ENCODE data around the gene COMMD9. TPM values are rescaled to one million over a fixed set of nuclear protein-coding genes. Genes with fewer than 3 reads are reported as not detected.

Gene COMMD9
- total and polyA plus RNA-seq, 2 donors (not counting 1 experiment from before 2014, with no cell fraction given) = 41.3 to 47.4 TPM

GRCh38 chr11:36228689-36229088, 60.5 kb downstream of the COMMD9 start:
- ATAC-seq (ENCODE audit: low read depth) (no peak), DNase-seq (no peak)
- Histone ChIP-seq H3K79me2 (ENCODE audit: control insufficient read depth, insufficient read depth, low read length) (no peaks in the 10 kb centered on the region), H3K4me1 (ENCODE audit: control insufficient read depth in 2 of 2, insufficient read depth in 2 of 2, low read length in 2 of 2) (no peaks in the 10 kb centered on the region), H2AFZ (ENCODE audit: insufficient read depth, low read depth, low read length, poor library complexity, severe bottlenecking) (no peak overlapping the region), H3K4me3 (ENCODE audit: control extremely low read depth in 1 of 5, extremely low read depth in 1 of 5, insufficient read depth in 1 of 5, low read depth in 2 of 5, low read length in 4 of 5) (no peak overlapping the region), H3K36me3 (replicated peaks in 1 of 2; ENCODE audit: control extremely low read depth in 1 of 2, control insufficient read depth in 1 of 2, extremely low read depth in 1 of 2, insufficient read depth in 2 of 2, low read length in 1 of 2) (no peaks in the 10 kb centered on the region), H3K9me3 (ENCODE audit: control extremely low read depth in 1 of 3, control insufficient read depth in 2 of 3, insufficient read depth in 1 of 3, low read length in 2 of 3) (no peaks in the 10 kb centered on the region), H4K20me1 (ENCODE audit: control insufficient read depth, insufficient read depth, low read length, poor library complexity, severe bottlenecking) (no peaks in the 10 kb centered on the region), H3K27me3 (replicated peaks in 1 of 4; ENCODE audit: control extremely low read depth in 1 of 4, control insufficient read depth in 3 of 4, insufficient read depth in 4 of 4, low read length in 3 of 4) (peaks cover 0 to 4% (median 0%) of the 10 kb centered on the region in 4 experiments), H3K27ac (ENCODE audit: low read length in 2 of 2) (no peak overlapping the region), H3K4me2 (replicated peaks; ENCODE audit: low read depth, low read length, poor library complexity, severe bottlenecking) (no peak overlapping the region), H3K9ac (ENCODE audit: low read length) (no peak overlapping the region)
- intact Hi-C loops (cut with micrococcal nuclease) = no loop called here
- no peaks in the 10 kb centered on the region for H3K4me1 Mint-ChIP-seq
- WGBS (ENCODE audit: insufficient coverage) = 87% methylated on average over 5 of the region's 8 CpGs
- no peaks in the 10 kb centered on the region for H3K9me3 Mint-ChIP-seq (ENCODE audit: insufficient read depth)
- no peak overlapping the region for H3K27ac Mint-ChIP-seq
- POLR2A ChIA-PET = no interaction called here
- CTCF ChIA-PET = no interaction called here
- H3K4me3 Mint-ChIP-seq = no peak overlapping the region
- TF ChIP-seq EZH2 (IDR thresholded peaks at IDR 0.05; ENCODE audit: borderline replicate concordance, insufficient read depth, low read depth, low read length, poor library complexity, severe bottlenecking) = no peak
- no peak for TF ChIP-seq CTCF (IDR thresholded peaks at IDR 0.05)
- peaks cover 7% of the 10 kb centered on the region for H3K27me3 Mint-ChIP-seq

- Histone ChIP-seq H4K20me1 (ENCODE audit: control insufficient read depth, insufficient read depth, low read length, poor library complexity, severe bottlenecking) (no peaks in the 10 kb centered on the region), H3K36me3 (replicated peaks in 1 of 2; ENCODE audit: control extremely low read depth in 1 of 2, control insufficient read depth in 1 of 2, extremely low read depth in 1 of 2, insufficient read depth in 2 of 2, low read length in 1 of 2) (no peaks in the 10 kb centered on the region), H3K79me2 (ENCODE audit: control insufficient read depth, insufficient read depth, low read length) (no peaks in the 10 kb centered on the region), H3K4me2 (replicated peaks; ENCODE audit: low read depth, low read length, poor library complexity, severe bottlenecking) (no peak overlapping the region), H3K27me3 (replicated peaks in 1 of 4; ENCODE audit: control extremely low read depth in 1 of 4, control insufficient read depth in 3 of 4, insufficient read depth in 4 of 4, low read length in 3 of 4) (peaks cover 0 to 4% (median 0%) of the 10 kb centered on the region in 4 experiments), H2AFZ (ENCODE audit: insufficient read depth, low read depth, low read length, poor library complexity, severe bottlenecking) (no peak overlapping the region), H3K9ac (ENCODE audit: low read length) (no peak overlapping the region), H3K4me3 (ENCODE audit: control extremely low read depth in 1 of 5, extremely low read depth in 1 of 5, insufficient read depth in 1 of 5, low read depth in 2 of 5, low read length in 4 of 5) (no peak overlapping the region), H3K4me1 (ENCODE audit: control insufficient read depth in 2 of 2, insufficient read depth in 2 of 2, low read length in 2 of 2) (no peaks in the 10 kb centered on the region), H3K9me3 (ENCODE audit: control extremely low read depth in 1 of 3, control insufficient read depth in 2 of 3, insufficient read depth in 1 of 3, low read length in 2 of 3) (no peaks in the 10 kb centered on the region), H3K27ac (ENCODE audit: low read length in 2 of 2) (no peak overlapping the region)
- DNase-seq (no peak), ATAC-seq (ENCODE audit: low read depth) (no peak)
- 97% methylated on average over 8 of the region's 15 CpGs for WGBS (ENCODE audit: insufficient coverage)
- no peaks in the 10 kb centered on the region for H3K4me1 Mint-ChIP-seq
- H3K4me3 Mint-ChIP-seq = no peak overlapping the region
- TF ChIP-seq EZH2 (IDR thresholded peaks at IDR 0.05; ENCODE audit: borderline replicate concordance, insufficient read depth, low read depth, low read length, poor library complexity, severe bottlenecking) (no peak), CTCF (IDR thresholded peaks at IDR 0.05) (no peak)
- ChIA-PET POLR2A (no interaction called here), CTCF (no interaction called here)
- peaks cover under 1% of the 10 kb centered on the region for H3K27me3 Mint-ChIP-seq
- intact Hi-C loops (cut with micrococcal nuclease) = no loop called here
- no peak overlapping the region for H3K27ac Mint-ChIP-seq
- no peaks in the 10 kb centered on the region for H3K9me3 Mint-ChIP-seq (ENCODE audit: insufficient read depth)
These were observed 62.2 kb downstream of the COMMD9 start for GRCh38 chr11:36227044-36227443.
